GM12875 (cell line): ENCODE results near the gene TMEM140.

ENCODE experiments used
- H3K4me3 ChIP-seq: one replicate; pipeline ENCODE4 v1.5.1; 2011; ENCODE audit warnings: low read depth, low read length, control low read depth
- CTCF ChIP-seq: IDR thresholded peaks from 2 replicates; pipeline ENCODE4 v1.5.1; 2011; ENCODE audit warnings: low read depth, mild to moderate bottlenecking, control low read depth, inconsistent platforms, low read length, moderate library complexity, borderline replicate concordance; ENCODE audit not compliant: insufficient read depth

The TMEM140 gene

GRCh38 chr7:135211179-135211945 lies 63.5 kb downstream of the TMEM140 start, which contains the start of gene WDR91:
TSS of gene WDR91 (minus strand) at chr7:135211526. CDS start at chr7:135211502, 24 bp downstream.
- TF ChIP-seq CTCF, result no peak
- H3K4me3 ChIP-seq, result peak within 1 kb of the TSS; percentile 93

- peak overlapping the region; percentile 79 for H3K4me3 ChIP-seq
Observed at GRCh38 chr7:135211946-135212685, 64.2 kb downstream of the TMEM140 start.

GRCh38 chr7:135213831-135214230 lies 66.0 kb downstream of the TMEM140 start:
- no peak for TF ChIP-seq CTCF
- no peak overlapping the region for H3K4me3 ChIP-seq

GRCh38 chr7:135215180-135215579 lies 67.3 kb downstream of the TMEM140 start:
- TF ChIP-seq CTCF, result no peak
- H3K4me3 ChIP-seq, result no peak overlapping the region

GRCh38 chr7:135215698-135216097 lies 67.8 kb downstream of the TMEM140 start:
- H3K4me3 ChIP-seq, result no peak overlapping the region
- no peak for TF ChIP-seq CTCF
